A549 (cell line): ENCODE data around the gene VSIG8. TPM values are rescaled to one million over a fixed set of nuclear protein-coding genes. Genes with fewer than 3 reads are reported as not detected.

Source experiments
- ATAC-seq, 2 experiments: fragments of 200-7000 bp in 1 of 2; fragments of >200 bp in 1 of 2; cut with Nextera tagmentation in 1 of 2; cut with Tn5 transposase in 1 of 2; 3 replicates each; pipeline versions ENCODE4 v1.8.0 to v1.9.1; 2018 to 2020; ENCODE audit warnings: mild to moderate bottlenecking in 1 of 2, moderate library complexity in 1 of 2
- CTCF ChIA-PET: fragments of 300-600 bp; sonication (Branson Sonifier 250); formaldehyde crosslinking; extraction: SDS; loops from one replicate; lab custom pipeline; 2021; ENCODE audit warnings: antibody characterized with exemption, inconsistent platforms; lab: Yijun Ruan, JAX
- POLR2A ChIA-PET: fragments of 350-600 bp; formaldehyde crosslinking; extraction: SDS; loops from one replicate; lab custom pipeline; 2021; ENCODE audit warnings: antibody characterized with exemption, inconsistent platforms; lab: Yijun Ruan, JAX
- DNase-seq, 2 experiments: peaks; one replicate each; pipeline versions ENCODE4 v3.0.0 to v3.0.0-alpha.2; 2011 to 2016; ENCODE audit warnings: low read depth in 1 of 2, low spot score in 1 of 2
- FAIRE-seq: peaks from 2 replicates; lab custom pipeline; 2011; peaks lifted over from hg19 to GRCh38; lab: Jason Lieb, UNC
- H3K27ac ChIP-seq, 2 experiments: fragments of >200 bp; sonication (Bioruptor Twin); formaldehyde crosslinking; 3 replicates each; pipeline ENCODE4 v1.5.1; 2016 to 2017
- H3K4me1 ChIP-seq: fragments of >200 bp; sonication (Bioruptor Twin); formaldehyde crosslinking; 3 replicates; pipeline ENCODE4 v1.6.1; 2016
- H3K4me2 ChIP-seq: fragments of >200 bp; sonication (Bioruptor Twin); formaldehyde crosslinking; 3 replicates; pipeline ENCODE4 v1.6.1; 2016
- H3K4me3 ChIP-seq: fragments of >200 bp; sonication (Bioruptor Twin); formaldehyde crosslinking; 3 replicates; pipeline ENCODE4 v1.5.1; 2016
- H3K9me3 ChIP-seq: fragments of >200 bp; sonication (Bioruptor Twin); formaldehyde crosslinking; 3 replicates; pipeline ENCODE4 v1.6.1; 2016
- CEBPB ChIP-seq, 2 experiments: fragments of >200 bp in 1 of 2; sonication (Bioruptor Twin) in 1 of 2; formaldehyde crosslinking in 1 of 2; IDR thresholded peaks; 2 replicates each; pipeline ENCODE4 v1.6.1; 2012 to 2016
- EHMT2 ChIP-seq: fragments of 200-600 bp; sonication (generic); IDR thresholded peaks from 2 replicates; pipeline ENCODE4 v1.6.1; 2016; ENCODE audit warnings: antibody characterized with exemption, low read depth, mild to moderate bottlenecking, moderate library complexity
- EP300 ChIP-seq, 2 experiments: fragments of >200 bp; sonication (Bioruptor Twin); formaldehyde crosslinking; IDR thresholded peaks; 2 replicates in 1 of 2; 3 replicates in 1 of 2; pipeline ENCODE4 v1.6.1; 2016 to 2017
- ESRRA ChIP-seq: fragments of 150-350 bp; IDR thresholded peaks from 2 replicates; pipeline ENCODE4 v1.6.1; 2014; ENCODE audit warnings: mild to moderate bottlenecking, low read length, borderline replicate concordance
- FOSL2 ChIP-seq, 2 experiments: fragments of 450-650 bp in 1 of 2; fragments of >200 bp in 1 of 2; sonication (Bioruptor Twin) in 1 of 2; formaldehyde crosslinking; IDR thresholded peaks; 2 replicates each; pipeline versions ENCODE4 v1.5.0 to v1.6.1; 2016 to 2020; ENCODE audit warnings: mild to moderate bottlenecking in 1 of 2, moderate library complexity in 1 of 2
- FOXS1 ChIP-seq: fragments of 250-450 bp; sonication (Bioruptor Pico); IDR thresholded peaks from 2 replicates; pipeline ENCODE4 v1.5.0; 2020; ENCODE audit warnings: mild to moderate bottlenecking, moderate library complexity
- GATA3 ChIP-seq: IDR thresholded peaks from 2 replicates; pipeline ENCODE4 v1.6.1; 2012; ENCODE audit warnings: borderline replicate concordance
- HDAC2 ChIP-seq: fragments of 200-600 bp; sonication (generic); IDR thresholded peaks from 2 replicates; pipeline ENCODE4 v1.6.1; 2016
- HOXA7 ChIP-seq: fragments of 250-450 bp; sonication (Bioruptor Pico); IDR thresholded peaks from 2 replicates; pipeline ENCODE4 v1.5.0; 2020; ENCODE audit warnings: mild to moderate bottlenecking, moderate library complexity
- HOXB5 ChIP-seq: fragments of 250-450 bp; sonication (Bioruptor Pico); IDR thresholded peaks from 2 replicates; pipeline ENCODE4 v1.5.0; 2020; ENCODE audit warnings: mild to moderate bottlenecking, moderate library complexity
- KDM1A ChIP-seq: fragments of 200-600 bp; sonication (generic); IDR thresholded peaks from 2 replicates; pipeline ENCODE4 v1.6.1; 2016; ENCODE audit warnings: low read depth, mild to moderate bottlenecking
- MAFK ChIP-seq: fragments of 450-650 bp; IDR thresholded peaks from 2 replicates; pipeline ENCODE4 v1.6.1; 2014; ENCODE audit not compliant: partially characterized antibody
- MYC ChIP-seq: IDR thresholded peaks from 2 replicates; pipeline ENCODE4 v1.6.1; 2012; ENCODE audit warnings: mild to moderate bottlenecking, inconsistent platforms, low read length, improper control_type of control experiment, borderline replicate concordance
- NR3C1 ChIP-seq: fragments of >200 bp; sonication (Bioruptor Twin); formaldehyde crosslinking; IDR thresholded peaks from 3 replicates; pipeline ENCODE4 v1.6.1; 2017
- RNF2 ChIP-seq: fragments of 200-600 bp; sonication (generic); IDR thresholded peaks from 2 replicates; pipeline ENCODE4 v1.6.1; 2016; ENCODE audit warnings: low read depth, mild to moderate bottlenecking, antibody characterized with exemption, moderate library complexity, borderline replicate concordance
- WGBS: methylation state at CpG from one replicate; pipeline ENCODE4 v1.1.6; 2017; ENCODE audit errors: missing lambda C conversion rate; 5-methylcytosine and 5-hydroxymethylcytosine counted together
- polyA plus RNA-seq, 4 experiments: library from polyadenylated mRNA; depleted of rRNA in 3 of 4; stranded (reverse); fragments of >200 nt; fragmentation: RNase III in 1 of 4; extraction: RNeasy Plus Mini Kit Qiagen cat#74134 plus additional on column Dnase treatment in 1 of 4; gene quantifications; 2 replicates in 3 of 4; 3 replicates in 1 of 4; pipeline ENCODE4 v1.2.3, GENCODE V29; 2011 to 2017
- TF ChIP-seq, protein P1 (sequence below): fragments of >200 bp; sonication (Bioruptor Twin); formaldehyde crosslinking; IDR thresholded peaks from 3 replicates; pipeline ENCODE4 v1.6.1; 2016
- TF ChIP-seq, protein P2 (sequence below): fragments of >200 bp; sonication (Bioruptor Twin); formaldehyde crosslinking; IDR thresholded peaks from 2 replicates; pipeline ENCODE4 v1.6.1; 2016
- TF ChIP-seq, protein P3 (sequence below): IDR thresholded peaks from 2 replicates; pipeline ENCODE4 v1.6.1; 2012; ENCODE audit warnings: low read depth, borderline replicate concordance
- TF ChIP-seq, protein P4 (sequence below): fragments of 250-450 bp; sonication (Bioruptor Pico); IDR thresholded peaks from 2 replicates; pipeline ENCODE4 v1.5.0; 2020; ENCODE audit warnings: low read depth, mild to moderate bottlenecking, moderate library complexity
- TF ChIP-seq, protein P5 (sequence below): IDR thresholded peaks from 2 replicates; pipeline ENCODE4 v1.6.1; 2012
- TF ChIP-seq, protein P6 (sequence below): IDR thresholded peaks from 2 replicates; pipeline ENCODE4 v1.6.1; 2012
- TF ChIP-seq, protein P7 (sequence below): fragments of 150-350 bp; IDR thresholded peaks from 2 replicates; pipeline ENCODE4 v1.6.1; 2014; ENCODE audit warnings: low read depth, mild to moderate bottlenecking, low read length
- TF ChIP-seq, protein P8 (sequence below): fragments of 450-650 bp; IDR thresholded peaks from 2 replicates; pipeline ENCODE4 v1.6.1; 2014; ENCODE audit warnings: antibody characterized with exemption

VSIG8 gene
- polyA plus RNA-seq, 2 of the 4 experiments (the other 2 are of a cell fraction): 0.04 to 0.09 TPM

DNA sequence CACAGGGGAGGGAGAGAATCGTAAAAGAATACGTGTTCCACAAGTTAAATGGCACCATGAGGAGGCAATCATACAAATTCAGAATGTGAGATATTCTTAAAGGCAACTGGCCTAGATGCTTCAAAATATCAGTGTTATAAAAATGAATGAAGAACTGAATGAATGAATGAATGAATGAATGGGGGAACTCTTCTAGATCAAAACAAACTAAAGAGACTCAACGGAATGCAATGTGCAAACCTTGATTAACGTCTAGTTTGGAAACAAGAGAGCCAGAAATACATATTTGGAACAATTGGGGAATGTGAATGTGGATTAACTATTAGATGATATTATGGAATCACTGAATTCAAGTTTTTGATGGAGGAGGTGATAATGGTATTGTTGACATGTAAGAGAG lies 20.7 kb upstream of the VSIG8 start (continued):
- no peak for TF ChIP-seq ESRRA

DNA sequence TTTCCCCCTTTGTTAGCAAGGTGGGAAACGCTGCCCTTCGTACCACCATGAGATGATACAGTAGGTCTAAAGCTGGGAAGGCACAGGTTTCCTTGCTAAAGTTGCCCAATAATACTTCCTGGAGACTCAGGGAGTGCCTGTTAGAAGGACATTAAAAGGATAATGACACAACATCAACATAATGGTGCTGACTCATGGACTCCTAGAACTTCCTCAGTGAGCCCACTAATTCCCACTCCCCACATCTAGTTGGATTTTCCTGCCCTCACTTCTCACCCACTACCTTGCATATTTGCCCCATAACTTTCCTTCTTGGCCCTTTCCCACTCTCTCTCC lies 20.0 kb upstream of the VSIG8 start:
- H3K4me1 ChIP-seq: peaks cover 39% of the 10 kb centered on the region
- H3K9me3 ChIP-seq: no peaks in the 10 kb centered on the region
- no peak overlapping the region for H3K4me3 ChIP-seq
- ATAC-seq: peak; percentile 39 to 41; a peak in 4 of 6 replicates
- peak overlapping the region; percentile 53 to 70 for H3K27ac ChIP-seq
- ChIA-PET CTCF (interaction anchor here (1.3 to 5.8 kb wide), 5 partner anchors 8 to 125 kb away, joined by 3 to 64 read pairs (median 7); partner anchors contain the start of gene FCRL6), POLR2A (interaction anchor here (1.1 kb wide), 1 partner anchor 102 kb away, joined by 3 read pairs; the partner anchor contains the start of gene DUSP23)
- FAIRE-seq: no peak
- TF ChIP-seq, protein P1, sequence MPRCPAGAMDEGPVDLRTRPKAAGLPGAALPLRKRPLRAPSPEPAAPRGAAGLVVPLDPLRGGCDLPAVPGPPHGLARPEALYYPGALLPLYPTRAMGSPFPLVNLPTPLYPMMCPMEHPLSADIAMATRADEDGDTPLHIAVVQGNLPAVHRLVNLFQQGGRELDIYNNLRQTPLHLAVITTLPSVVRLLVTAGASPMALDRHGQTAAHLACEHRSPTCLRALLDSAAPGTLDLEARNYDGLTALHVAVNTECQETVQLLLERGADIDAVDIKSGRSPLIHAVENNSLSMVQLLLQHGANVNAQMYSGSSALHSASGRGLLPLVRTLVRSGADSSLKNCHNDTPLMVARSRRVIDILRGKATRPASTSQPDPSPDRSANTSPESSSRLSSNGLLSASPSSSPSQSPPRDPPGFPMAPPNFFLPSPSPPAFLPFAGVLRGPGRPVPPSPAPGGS: no peak
- TF ChIP-seq MAFK: peak; percentile 65
- TF ChIP-seq HOXB5 (CRISPR knock-in tag): no peak
- TF ChIP-seq FOSL2 (IDR thresholded peaks at IDR 0.05): no peak
- peak; percentile 26; the same call in 1 of the 2 replicates for TF ChIP-seq FOSL2 (CRISPR knock-in tag; IDR thresholded peaks at IDR 0.05)
- no peak for TF ChIP-seq NR3C1
- TF ChIP-seq CEBPB (IDR thresholded peaks at IDR 0.05): peak; percentile 35 to 55; a peak in 2 of 4 replicates
- peak; percentile 28 to 51 for DNase-seq
- H3K4me2 ChIP-seq: peak overlapping the region; percentile 62
- WGBS: 77% methylated on average over 2 of the region's 2 CpGs

DNA sequence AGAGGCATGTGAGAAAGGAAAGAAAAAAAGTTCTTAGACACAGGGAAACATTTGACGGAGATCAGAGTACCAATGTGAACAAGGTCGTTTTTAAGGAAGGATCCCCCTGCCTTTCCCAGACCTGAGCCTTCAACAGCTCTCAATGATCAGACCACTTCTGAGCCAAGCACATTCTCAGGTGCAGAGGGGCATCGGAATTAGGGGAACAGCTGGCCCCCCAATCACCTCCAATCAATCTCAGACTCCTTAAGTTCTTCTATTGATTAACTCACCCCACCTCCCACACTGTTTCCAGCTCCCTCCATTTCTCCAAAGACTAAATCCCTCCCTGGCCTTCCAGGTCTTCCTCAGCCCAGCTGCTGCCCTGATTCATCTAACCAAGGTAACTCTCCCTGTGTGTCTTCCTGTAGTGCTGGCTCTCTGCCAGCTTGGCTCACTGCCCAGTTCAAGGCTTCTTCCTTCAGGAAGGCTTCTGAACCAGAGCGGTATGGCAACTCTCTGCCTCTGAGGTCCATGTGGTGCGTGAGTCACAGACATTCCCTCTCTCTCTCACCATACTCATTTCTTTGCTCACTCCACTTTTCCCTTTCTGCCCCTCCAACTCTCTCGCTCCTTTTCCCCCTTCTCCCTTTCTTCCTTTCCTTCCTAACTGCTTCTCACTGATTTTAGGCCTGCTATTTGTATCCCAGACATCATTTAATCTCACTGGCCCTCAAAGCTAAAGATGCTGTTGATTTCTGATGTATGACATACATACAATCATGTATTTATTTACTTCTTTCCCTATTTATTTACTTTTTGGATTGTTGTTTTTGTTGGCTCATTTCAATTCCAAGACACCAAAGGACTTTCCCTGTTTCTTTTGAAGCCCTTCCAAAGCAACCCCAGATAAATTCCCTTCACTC lies 19.4 kb upstream of the VSIG8 start:
- CTCF ChIA-PET: interaction anchor here (0.6 to 5.8 kb wide), 7 partner anchors 9 to 125 kb away, joined by 3 to 64 read pairs (median 4); partner anchors contain the start of genes DUSP23 and FCRL6
- H3K4me3 ChIP-seq: no peak overlapping the region
- peak; percentile 90 to 95 for DNase-seq
- peaks cover 39% of the 10 kb centered on the region for H3K4me1 ChIP-seq
- POLR2A ChIA-PET: interaction anchor here (1.1 kb wide), 1 partner anchor 101 kb away, joined by 3 read pairs; the partner anchor contains the start of gene DUSP23
- H3K4me2 ChIP-seq: peak overlapping the region; percentile 62
- H3K9me3 ChIP-seq: no peaks in the 10 kb centered on the region
- 34% methylated on average over 6 of the region's 6 CpGs for WGBS
- ATAC-seq: peak; percentile 94
- peak; percentile 54 for FAIRE-seq
- H3K27ac ChIP-seq: peak overlapping the region; percentile 53 to 70
- TF ChIP-seq KDM1A: no peak
- no peak for TF ChIP-seq EHMT2
- TF ChIP-seq, protein P1: no peak
- peak; percentile 75 for TF ChIP-seq FOSL2 (IDR thresholded peaks at IDR 0.05)
- TF ChIP-seq FOSL2 (CRISPR knock-in tag; IDR thresholded peaks at IDR 0.05): peak; percentile 90
- TF ChIP-seq, protein P2, sequence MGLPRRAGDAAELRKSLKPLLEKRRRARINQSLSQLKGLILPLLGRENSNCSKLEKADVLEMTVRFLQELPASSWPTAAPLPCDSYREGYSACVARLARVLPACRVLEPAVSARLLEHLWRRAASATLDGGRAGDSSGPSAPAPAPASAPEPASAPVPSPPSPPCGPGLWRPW: peak; percentile 15; the same call in 1 of the 2 replicates
- TF ChIP-seq GATA3: peak; percentile 26; the same call in 1 of the 2 replicates
- TF ChIP-seq, protein P3, sequence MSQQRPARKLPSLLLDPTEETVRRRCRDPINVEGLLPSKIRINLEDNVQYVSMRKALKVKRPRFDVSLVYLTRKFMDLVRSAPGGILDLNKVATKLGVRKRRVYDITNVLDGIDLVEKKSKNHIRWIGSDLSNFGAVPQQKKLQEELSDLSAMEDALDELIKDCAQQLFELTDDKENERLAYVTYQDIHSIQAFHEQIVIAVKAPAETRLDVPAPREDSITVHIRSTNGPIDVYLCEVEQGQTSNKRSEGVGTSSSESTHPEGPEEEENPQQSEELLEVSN: no peak; the same call in 1 of the 2 replicates
- TF ChIP-seq, protein P4, sequence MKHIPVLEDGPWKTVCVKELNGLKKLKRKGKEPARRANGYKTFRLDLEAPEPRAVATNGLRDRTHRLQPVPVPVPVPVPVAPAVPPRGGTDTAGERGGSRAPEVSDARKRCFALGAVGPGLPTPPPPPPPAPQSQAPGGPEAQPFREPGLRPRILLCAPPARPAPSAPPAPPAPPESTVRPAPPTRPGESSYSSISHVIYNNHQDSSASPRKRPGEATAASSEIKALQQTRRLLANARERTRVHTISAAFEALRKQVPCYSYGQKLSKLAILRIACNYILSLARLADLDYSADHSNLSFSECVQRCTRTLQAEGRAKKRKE (CRISPR knock-in tag): no peak
- TF ChIP-seq, protein P5, sequence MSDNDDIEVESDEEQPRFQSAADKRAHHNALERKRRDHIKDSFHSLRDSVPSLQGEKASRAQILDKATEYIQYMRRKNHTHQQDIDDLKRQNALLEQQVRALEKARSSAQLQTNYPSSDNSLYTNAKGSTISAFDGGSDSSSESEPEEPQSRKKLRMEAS: peak; percentile 92
- TF ChIP-seq RNF2: no peak
- no peak for TF ChIP-seq HOXB5 (CRISPR knock-in tag)
- TF ChIP-seq HDAC2: no peak
- TF ChIP-seq, protein P6, sequence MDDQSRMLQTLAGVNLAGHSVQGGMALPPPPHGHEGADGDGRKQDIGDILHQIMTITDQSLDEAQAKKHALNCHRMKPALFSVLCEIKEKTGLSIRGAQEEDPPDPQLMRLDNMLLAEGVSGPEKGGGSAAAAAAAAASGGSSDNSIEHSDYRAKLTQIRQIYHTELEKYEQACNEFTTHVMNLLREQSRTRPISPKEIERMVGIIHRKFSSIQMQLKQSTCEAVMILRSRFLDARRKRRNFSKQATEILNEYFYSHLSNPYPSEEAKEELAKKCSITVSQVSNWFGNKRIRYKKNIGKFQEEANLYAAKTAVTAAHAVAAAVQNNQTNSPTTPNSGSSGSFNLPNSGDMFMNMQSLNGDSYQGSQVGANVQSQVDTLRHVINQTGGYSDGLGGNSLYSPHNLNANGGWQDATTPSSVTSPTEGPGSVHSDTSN: no peak
- TF ChIP-seq, protein P7, sequence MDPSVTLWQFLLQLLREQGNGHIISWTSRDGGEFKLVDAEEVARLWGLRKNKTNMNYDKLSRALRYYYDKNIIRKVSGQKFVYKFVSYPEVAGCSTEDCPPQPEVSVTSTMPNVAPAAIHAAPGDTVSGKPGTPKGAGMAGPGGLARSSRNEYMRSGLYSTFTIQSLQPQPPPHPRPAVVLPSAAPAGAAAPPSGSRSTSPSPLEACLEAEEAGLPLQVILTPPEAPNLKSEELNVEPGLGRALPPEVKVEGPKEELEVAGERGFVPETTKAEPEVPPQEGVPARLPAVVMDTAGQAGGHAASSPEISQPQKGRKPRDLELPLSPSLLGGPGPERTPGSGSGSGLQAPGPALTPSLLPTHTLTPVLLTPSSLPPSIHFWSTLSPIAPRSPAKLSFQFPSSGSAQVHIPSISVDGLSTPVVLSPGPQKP: no peak
- TF ChIP-seq FOXS1 (CRISPR knock-in tag): no peak
- no peak for TF ChIP-seq HOXA7 (CRISPR knock-in tag)
- TF ChIP-seq, protein P8, sequence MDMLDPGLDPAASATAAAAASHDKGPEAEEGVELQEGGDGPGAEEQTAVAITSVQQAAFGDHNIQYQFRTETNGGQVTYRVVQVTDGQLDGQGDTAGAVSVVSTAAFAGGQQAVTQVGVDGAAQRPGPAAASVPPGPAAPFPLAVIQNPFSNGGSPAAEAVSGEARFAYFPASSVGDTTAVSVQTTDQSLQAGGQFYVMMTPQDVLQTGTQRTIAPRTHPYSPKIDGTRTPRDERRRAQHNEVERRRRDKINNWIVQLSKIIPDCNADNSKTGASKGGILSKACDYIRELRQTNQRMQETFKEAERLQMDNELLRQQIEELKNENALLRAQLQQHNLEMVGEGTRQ: peak; percentile 2; the same call in 1 of the 2 replicates
- TF ChIP-seq MYC: peak; percentile 82; the same call in 1 of the 2 replicates
- TF ChIP-seq EP300 (IDR thresholded peaks at IDR 0.05): 0 out of 5 replicates have a peak, but pooled peaks of 1 of the 2 experiments have one; percentile 17
